GM21737 (cell line): ENCODE measurements around the gene SSTR3.
"Not testable (repeated sequence)": the region's sequence is repeated elsewhere in the genome, so short reads cannot be mapped to it uniquely, and the experiment has no call there.

Source experiments
- ATAC-seq: cut with Tn5 transposase; IDR thresholded peaks from one replicate; pipeline ENCODE4 v1.9.1; 2021; ENCODE audit warnings: mild to moderate bottlenecking, moderate library complexity; ENCODE audit not compliant: unreplicated experiment

SSTR3 gene

GRCh38 chr22:37213218-37213855 is 1.1 kb upstream of the SSTR3 start:
- no peak for ATAC-seq

GRCh38 chr22:37211866-37212173 is 457 bp downstream of the SSTR3 start:
- ATAC-seq: no peak

DNA sequence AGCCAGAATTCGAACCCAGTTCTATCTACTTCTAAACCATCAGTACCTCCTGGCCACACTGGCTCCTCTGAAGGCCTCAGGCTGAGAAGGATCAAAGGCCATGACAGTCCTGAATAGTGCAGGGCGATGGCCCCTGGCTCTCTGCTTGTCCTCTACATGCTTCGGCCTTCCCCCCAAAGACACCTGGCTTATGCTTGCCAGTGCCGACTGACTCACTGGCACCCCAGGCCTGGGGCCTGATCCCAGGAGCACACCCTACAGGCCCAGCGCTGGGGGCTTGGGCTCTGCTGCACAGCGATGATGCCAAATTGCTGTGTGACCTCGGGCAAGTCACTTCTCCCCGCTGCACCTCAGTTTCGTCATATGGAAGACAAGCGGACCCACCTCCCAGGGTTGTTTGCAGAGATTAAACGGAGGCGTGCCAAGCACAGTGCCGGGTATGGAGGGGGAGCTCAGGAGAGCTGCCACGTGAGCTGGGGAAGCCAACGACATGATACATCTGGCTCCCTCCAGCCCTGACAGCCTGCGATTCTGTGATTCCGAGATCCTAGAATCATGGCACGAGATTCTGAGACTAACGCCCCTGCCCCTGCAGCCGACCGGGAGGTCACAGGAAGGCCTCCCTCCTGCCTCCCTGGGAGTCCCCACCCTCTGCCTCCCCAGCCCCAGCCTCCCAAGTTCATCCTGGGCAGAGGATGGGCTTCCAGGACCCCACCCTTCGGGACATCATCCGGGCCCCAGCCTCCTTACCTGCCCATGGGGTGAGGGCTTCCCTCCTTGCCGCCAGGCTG is 1.0 kb downstream of the SSTR3 start:
- no peak for ATAC-seq

DNA sequence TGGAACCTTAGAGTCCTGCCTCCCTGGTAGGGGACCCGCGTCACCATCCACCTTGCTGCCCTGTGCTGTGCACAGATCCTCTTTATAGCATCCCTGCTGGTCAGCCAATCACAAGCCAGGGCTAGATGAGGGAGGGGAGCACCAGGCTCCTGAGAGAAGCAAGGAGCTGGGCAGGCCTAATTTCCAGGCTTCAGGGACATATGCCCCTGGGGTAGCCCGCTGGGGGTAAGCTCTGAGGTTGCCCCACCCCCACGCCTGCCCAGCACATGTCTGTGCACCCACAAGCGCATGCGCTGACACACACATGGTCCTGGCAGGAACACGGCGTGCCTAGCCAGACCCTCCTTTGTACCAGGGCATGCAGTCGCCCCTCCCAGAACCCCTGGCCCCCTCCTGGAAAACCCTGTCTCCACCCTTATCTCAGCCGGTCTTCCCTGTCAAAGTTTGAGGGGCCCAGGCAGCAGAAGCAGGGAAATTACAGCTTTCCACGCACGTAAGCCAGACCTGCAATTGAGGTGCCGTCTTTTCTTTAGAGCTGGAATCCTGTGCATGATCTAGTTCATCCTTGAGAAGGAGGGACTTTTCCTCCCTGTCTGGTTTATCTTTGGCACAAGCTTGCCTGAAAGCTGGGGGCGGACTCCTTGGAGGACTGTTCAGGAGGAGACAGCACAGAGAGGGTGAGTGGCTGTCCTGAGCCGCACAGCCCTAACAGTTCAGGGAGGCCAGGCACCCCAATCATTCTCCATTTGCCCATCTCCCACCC is 2.1 kb downstream of the SSTR3 start:
- ATAC-seq: no peak

GRCh38 chr22:37209140-37209845 is 3.0 kb downstream of the SSTR3 start:
- ATAC-seq: no peak

DNA sequence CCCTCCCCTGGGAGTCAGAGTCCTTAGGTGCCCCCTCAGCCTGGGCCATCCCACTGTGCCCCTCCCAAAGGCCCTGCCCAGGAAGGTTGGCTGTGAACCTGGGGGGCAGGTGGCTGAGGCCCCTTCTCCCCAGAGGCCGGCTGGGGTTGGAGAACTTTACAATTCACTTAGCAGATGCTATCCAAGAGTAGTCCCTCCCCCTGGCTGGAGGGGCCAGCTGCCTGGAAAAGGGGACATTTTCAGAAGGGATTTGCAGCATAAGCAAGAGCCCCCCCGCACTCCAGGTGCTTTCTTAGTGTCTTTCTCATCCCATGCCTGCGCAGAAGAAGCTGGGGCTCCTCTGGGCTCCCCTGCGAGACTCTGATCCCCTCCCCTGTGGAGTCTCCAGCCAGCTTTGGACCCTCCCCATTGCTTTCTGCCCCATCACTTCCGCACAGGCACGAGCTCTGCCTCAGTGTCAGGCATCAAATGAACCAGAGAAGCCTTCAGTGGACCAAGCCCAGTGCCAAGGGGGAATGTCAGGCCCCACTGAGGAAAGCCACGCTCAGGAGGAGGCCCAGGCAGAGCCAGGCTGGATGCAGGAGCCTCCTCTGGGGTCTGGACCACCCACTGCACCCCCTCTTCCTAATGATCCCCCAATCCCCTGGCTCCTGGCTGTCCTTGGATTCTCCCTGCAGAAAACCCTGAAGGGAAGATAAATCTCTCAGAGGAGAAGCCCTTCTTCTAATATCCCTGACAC is 3.7 kb downstream of the SSTR3 start:
- no peak for ATAC-seq

- ATAC-seq: no peak
Observed at GRCh38 chr22:37207981-37208380, 4.3 kb downstream of the SSTR3 start.

DNA sequence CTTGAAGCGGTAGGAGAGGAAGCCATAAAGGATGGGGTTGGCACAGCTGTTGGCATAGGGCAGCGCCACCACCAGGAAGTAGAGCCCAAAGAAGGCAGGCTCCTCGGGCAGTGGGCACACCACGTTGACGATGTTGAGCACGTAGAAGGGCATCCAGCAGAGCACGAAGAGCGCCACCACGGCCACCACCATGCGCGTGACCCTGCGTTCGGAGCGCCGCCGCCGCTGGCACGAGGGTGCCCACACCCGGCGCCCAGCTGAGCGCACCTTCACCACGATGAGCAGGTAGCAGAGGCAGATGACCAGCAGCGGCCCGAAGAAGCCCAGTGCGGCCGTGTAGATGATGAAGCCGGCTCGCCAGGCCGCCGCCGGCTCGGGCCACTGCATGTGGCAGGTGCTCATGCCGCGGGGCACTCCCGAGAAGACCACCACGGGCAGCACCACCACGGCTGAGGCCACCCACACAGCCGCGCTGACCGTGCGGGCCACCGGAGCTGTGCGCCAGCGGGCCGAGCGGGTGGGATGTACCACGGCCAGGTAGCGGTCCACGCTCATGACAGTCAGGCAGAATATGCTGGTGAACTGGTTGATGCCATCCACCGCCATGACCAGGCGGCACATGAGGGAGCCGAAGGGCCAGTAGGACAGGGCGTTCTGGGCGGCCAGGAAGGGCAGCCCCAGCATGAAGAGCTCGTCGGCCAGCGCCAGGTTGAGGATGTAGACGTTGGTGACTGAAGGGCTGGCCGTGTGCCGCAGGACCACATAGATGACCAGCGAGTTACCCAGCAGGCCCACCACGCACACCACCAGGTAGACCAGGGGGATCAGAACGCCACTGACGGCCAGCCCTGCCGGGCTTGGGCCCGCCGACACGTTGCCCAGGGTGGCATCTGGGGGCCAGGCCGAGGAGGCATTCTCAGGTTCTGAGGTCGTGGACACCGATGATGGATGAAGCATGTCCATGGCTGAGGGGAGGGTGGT is 5.1 kb downstream of the SSTR3 start:
- no peak for ATAC-seq

- ATAC-seq: no peak
Observed at GRCh38 chr22:37206118-37206840, 6.0 kb downstream of the SSTR3 start.

DNA sequence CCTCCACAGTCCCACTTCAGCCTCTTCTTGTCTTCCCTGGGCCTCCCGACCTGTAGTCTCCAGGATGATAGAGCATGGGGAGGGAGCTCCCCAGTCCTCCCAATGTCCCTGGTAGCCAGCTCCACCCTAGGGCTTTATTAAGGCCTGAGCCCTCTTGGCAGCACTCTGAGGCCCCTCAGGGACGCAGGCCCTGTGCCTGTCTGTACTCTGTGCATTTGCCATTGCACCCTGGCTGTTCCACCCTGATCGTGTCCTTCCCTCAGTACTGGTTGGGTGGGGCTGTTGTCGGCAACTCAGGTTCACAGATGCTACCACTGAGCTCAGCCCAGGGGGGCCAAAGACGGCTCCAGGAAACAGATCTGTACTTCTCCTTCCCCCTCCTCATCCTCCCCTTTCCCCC is 7.2 kb downstream of the SSTR3 start:
- ATAC-seq: no peak

DNA sequence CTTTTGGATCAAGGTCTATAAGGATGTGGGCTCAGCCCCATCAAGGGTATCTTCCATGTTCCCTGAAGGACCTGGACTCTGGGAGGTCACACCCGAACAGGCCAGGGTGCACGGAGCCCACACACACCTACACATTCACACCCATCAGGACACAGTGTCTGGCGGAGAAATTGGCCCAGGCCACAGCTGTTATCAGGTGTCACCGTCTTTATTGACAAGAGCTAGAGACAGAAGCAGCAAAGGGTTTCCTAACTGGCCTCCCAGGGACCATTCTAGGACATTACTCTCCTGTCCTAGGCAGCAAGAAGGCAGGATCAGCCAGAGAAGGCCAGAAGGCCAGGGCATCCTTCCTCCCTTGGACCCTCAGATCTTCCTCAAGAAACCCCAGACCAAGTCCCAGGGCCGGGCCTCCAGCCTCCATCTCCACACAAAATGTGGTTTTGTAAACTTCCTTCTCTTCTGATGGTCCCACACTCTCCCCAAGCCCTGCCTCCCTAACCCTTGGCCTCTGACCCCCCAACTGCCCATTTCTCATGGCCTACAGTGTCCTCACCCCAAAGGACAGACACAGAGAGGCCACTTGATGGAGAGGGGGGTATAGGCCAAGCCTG is 8.1 kb downstream of the SSTR3 start:
- no peak for ATAC-seq

DNA sequence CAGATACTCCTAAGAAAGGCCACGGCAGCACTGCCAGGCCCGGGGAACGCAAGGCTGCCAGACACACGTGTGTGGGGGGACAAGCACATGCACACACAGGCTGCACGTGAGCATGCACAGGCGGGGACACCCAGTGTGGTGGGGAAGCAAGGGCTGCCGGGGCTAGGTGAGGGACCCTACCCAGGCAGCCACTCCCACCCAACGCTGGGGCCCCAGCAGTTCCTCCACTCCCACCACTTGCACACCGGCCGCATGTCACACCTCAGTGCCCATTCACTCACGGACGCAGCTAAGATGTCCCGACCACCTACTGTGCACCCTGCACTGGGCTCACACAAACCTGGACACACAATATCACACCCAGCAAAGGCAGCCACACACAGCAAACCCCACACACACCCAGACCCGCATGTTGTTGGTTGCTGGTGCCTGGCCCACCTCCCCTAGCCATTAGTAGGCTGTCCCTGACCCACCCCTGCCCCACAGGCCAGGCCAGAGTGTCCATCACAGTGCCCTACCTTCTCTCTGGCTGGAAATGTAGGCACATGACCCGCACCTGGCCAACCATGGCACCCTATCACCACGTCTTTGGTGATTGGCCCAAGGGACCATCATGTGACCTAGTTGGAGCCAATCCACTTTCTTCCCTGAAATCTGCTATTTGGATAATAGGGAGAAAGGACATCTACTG is 8.8 kb downstream of the SSTR3 start:
- ATAC-seq: no peak

GRCh38 chr22:37202716-37203115 is 9.6 kb downstream of the SSTR3 start:
- no peak for ATAC-seq

- ATAC-seq: no peak
Observed at GRCh38 chr22:37202001-37202555, 10.2 kb downstream of the SSTR3 start.

- ATAC-seq: not testable (repeated sequence)
Observed at GRCh38 chr22:37201443-37201820, 10.8 kb downstream of the SSTR3 start.

GRCh38 chr22:37199760-37200108 is 12.5 kb downstream of the SSTR3 start:
- no peak for ATAC-seq

GRCh38 chr22:37199103-37199759 is 13.0 kb downstream of the SSTR3 start:
- ATAC-seq: peak; percentile 86
